ENCODE measurements around the gene VTN.

- no peak for TF ChIP-seq CTCF (IDR thresholded peaks at IDR 0.05 in 8 of 11, conservative IDR thresholded peaks at IDR 0.05 in 3 of 11)
- TF ChIP-seq POLR2AphosphoS5 (IDR thresholded peaks at IDR 0.05) = no peak
Observed at GRCh38 chr17:28402844-28403243, 32.7 kb upstream of the VTN start.
